Neural crest cell (in vitro differentiated cells): ENCODE data around the gene CPHXL. TPM values are rescaled to one million over a fixed set of nuclear protein-coding genes. Genes with fewer than 3 reads are reported as not detected.

ENCODE experiments used
- DNase-seq: peaks from one replicate; pipeline ENCODE4 v3.0.0; 2021; ENCODE audit warnings: low read depth, mixed read lengths, low spot score
- H3K27ac Mint-ChIP-seq: one replicate; pipeline ENCODE4 v1.8.0; 2021; ENCODE audit warnings: mild to moderate bottlenecking, mixed read lengths; ENCODE audit not compliant: unreplicated experiment
- H3K27me3 Mint-ChIP-seq: 2 replicates; pipeline ENCODE4 v1.8.0; 2021; ENCODE audit warnings: low read depth, mild to moderate bottlenecking, mixed read lengths
- H3K36me3 Mint-ChIP-seq: 2 replicates; pipeline ENCODE4 v1.8.0; 2021; ENCODE audit warnings: low read depth, mild to moderate bottlenecking, mixed read lengths
- H3K4me1 Mint-ChIP-seq: 2 replicates; pipeline ENCODE4 v1.8.0; 2021; ENCODE audit warnings: mixed read lengths
- H3K4me3 Mint-ChIP-seq: one replicate; pipeline ENCODE4 v1.8.0; 2021; ENCODE audit warnings: mild to moderate bottlenecking, mixed read lengths
- H3K9me3 Mint-ChIP-seq: 2 replicates; pipeline ENCODE4 v1.8.0; 2021; ENCODE audit warnings: mixed read lengths
- CTCF ChIP-seq: fragments of 200-600 bp; sonication (generic); conservative IDR thresholded peaks from 2 replicates; pipeline ENCODE4 v1.5.0; 2021; ENCODE audit warnings: antibody characterized with exemption, mild to moderate bottlenecking
- total RNA-seq: library from RNA; stranded (reverse); gene quantifications from 2 replicates; pipeline ENCODE4 v1.2.1, GENCODE V29; 2021

Gene CPHXL
- total RNA-seq, 1 donor from 2014 or later, result not detected

- no peak for DNase-seq
- Mint-ChIP-seq H3K9me3 (peaks cover 7% of the 10 kb centered on the region), H3K36me3 (peaks cover 10% of the 10 kb centered on the region), H3K4me1 (no peaks in the 10 kb centered on the region), H3K27ac (no peak overlapping the region), H3K27me3 (peaks cover 16% of the 10 kb centered on the region), H3K4me3 (no peak overlapping the region)
- no peak for TF ChIP-seq CTCF
These were observed 20.1 kb upstream of the CPHXL start for GRCh38 chr16:75746359-75746758.

- Mint-ChIP-seq H3K27me3 (peaks cover 16% of the 10 kb centered on the region), H3K9me3 (peaks cover 7% of the 10 kb centered on the region)
These were observed 19.5 kb upstream of the CPHXL start for GRCh38 chr16:75745823-75746222.

GRCh38 chr16:75745242-75745641, 19.0 kb upstream of the CPHXL start:
- Mint-ChIP-seq H3K27me3 (peaks cover 16% of the 10 kb centered on the region), H3K36me3 (peaks cover 10% of the 10 kb centered on the region), H3K4me1 (no peaks in the 10 kb centered on the region), H3K27ac (no peak overlapping the region), H3K9me3 (peaks cover 7% of the 10 kb centered on the region), H3K4me3 (no peak overlapping the region)
- no peak for DNase-seq
- no peak for TF ChIP-seq CTCF

More at GRCh38 chr16:75745823-75746222, 19.5 kb upstream of the CPHXL start:
- Mint-ChIP-seq H3K4me1 (no peaks in the 10 kb centered on the region), H3K36me3 (peaks cover 10% of the 10 kb centered on the region), H3K27ac (no peak overlapping the region), H3K4me3 (no peak overlapping the region)
- DNase-seq, result no peak
- no peak for TF ChIP-seq CTCF

- Mint-ChIP-seq H3K4me1 (no peaks in the 10 kb centered on the region), H3K9me3 (peaks cover 7% of the 10 kb centered on the region), H3K27me3 (peaks cover 6% of the 10 kb centered on the region), H3K27ac (no peak overlapping the region), H3K36me3 (peaks cover 10% of the 10 kb centered on the region), H3K4me3 (no peak overlapping the region)
- DNase-seq, result no peak
- TF ChIP-seq CTCF, result no peak
These were observed 16.2 kb upstream of the CPHXL start for GRCh38 chr16:75742424-75743047.

GRCh38 chr16:75733305-75734211, 7.3 kb upstream of the CPHXL start:
- H3K4me1 Mint-ChIP-seq, result no peaks in the 10 kb centered on the region
- H3K9me3 Mint-ChIP-seq, result peaks cover 2% of the 10 kb centered on the region
- no peak overlapping the region for H3K27ac Mint-ChIP-seq
- H3K36me3 Mint-ChIP-seq, result no peaks in the 10 kb centered on the region
- DNase-seq, result no peak
- no peak overlapping the region for H3K4me3 Mint-ChIP-seq
- H3K27me3 Mint-ChIP-seq, result peaks cover 3% of the 10 kb centered on the region
- no peak for TF ChIP-seq CTCF
